GM19099 (cell line): ENCODE measurements around the gene GMDS.

Source experiments
- POLR2A ChIP-seq: IDR thresholded peaks from 3 replicates; pipeline ENCODE4 v1.6.1; 2011; ENCODE audit warnings: low read depth; ENCODE audit not compliant: insufficient read length; ENCODE audit errors: extremely low read depth

Gene GMDS

GRCh38 chr6:2182251-2182650 is 63.2 kb downstream of the GMDS start:
- no peak for TF ChIP-seq POLR2A

GRCh38 chr6:2181567-2181966 is 63.8 kb downstream of the GMDS start:
- TF ChIP-seq POLR2A, result no peak

DNA sequence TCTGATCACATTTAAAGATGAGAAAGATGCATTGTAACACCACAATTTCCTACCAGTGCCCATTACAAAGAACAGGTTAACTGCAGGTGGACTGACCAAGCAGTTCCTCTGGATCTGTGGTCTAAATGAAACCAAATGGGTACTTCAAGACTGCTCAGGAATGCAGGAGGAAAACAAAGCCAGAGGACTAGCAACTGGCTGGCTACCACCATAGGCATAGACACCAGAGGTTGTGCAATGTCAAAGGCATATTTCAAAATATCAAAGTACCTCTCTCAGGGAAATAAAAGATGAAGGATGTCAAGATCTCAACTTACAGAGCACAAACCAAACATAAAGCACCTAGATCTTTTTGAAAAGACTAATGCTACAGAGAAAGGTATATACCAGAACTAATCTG is 65.5 kb downstream of the GMDS start:
- no peak for TF ChIP-seq POLR2A

- no peak for TF ChIP-seq POLR2A
These were observed 66.2 kb downstream of the GMDS start for GRCh38 chr6:2179241-2179640.

DNA sequence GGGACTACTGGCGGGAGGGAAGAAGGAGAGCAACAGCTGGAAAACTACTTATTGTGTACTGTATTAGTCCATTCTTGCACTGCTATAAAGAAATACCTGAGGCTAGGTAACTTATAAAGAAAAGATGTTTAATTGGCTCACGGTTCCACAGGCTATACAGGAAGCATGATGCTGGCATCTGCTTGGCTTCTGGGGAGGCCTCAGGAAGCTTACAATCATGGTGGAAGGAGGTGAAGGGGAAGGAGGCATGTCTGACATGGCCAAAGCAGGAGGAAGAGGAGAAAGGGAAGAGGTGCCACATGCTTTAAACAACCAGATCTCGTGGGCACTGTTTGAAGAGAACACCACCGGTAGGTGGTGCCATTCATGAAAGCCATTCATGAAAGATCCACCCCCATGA is 67.3 kb downstream of the GMDS start:
- no peak for TF ChIP-seq POLR2A

- TF ChIP-seq POLR2A, result no peak
These were observed 69.6 kb downstream of the GMDS start for GRCh38 chr6:2175825-2176224.

- no peak for TF ChIP-seq POLR2A
These were observed 72.0 kb downstream of the GMDS start for GRCh38 chr6:2173203-2173961.

GRCh38 chr6:2171728-2172127 is 73.7 kb downstream of the GMDS start:
- no peak for TF ChIP-seq POLR2A

- TF ChIP-seq POLR2A, result no peak
These were observed 76.9 kb downstream of the GMDS start for GRCh38 chr6:2168480-2168879.

- TF ChIP-seq POLR2A, result no peak
These were observed 78.7 kb downstream of the GMDS start for GRCh38 chr6:2166717-2167116.

GRCh38 chr6:2165286-2165685 is 80.1 kb downstream of the GMDS start:
- no peak for TF ChIP-seq POLR2A

GRCh38 chr6:2164481-2164880 is 80.9 kb downstream of the GMDS start:
- no peak for TF ChIP-seq POLR2A

- TF ChIP-seq POLR2A, result no peak
These were observed 83.3 kb downstream of the GMDS start for GRCh38 chr6:2162079-2162445.

- TF ChIP-seq POLR2A, result no peak
These were observed 86.7 kb downstream of the GMDS start for GRCh38 chr6:2158596-2159271.

DNA sequence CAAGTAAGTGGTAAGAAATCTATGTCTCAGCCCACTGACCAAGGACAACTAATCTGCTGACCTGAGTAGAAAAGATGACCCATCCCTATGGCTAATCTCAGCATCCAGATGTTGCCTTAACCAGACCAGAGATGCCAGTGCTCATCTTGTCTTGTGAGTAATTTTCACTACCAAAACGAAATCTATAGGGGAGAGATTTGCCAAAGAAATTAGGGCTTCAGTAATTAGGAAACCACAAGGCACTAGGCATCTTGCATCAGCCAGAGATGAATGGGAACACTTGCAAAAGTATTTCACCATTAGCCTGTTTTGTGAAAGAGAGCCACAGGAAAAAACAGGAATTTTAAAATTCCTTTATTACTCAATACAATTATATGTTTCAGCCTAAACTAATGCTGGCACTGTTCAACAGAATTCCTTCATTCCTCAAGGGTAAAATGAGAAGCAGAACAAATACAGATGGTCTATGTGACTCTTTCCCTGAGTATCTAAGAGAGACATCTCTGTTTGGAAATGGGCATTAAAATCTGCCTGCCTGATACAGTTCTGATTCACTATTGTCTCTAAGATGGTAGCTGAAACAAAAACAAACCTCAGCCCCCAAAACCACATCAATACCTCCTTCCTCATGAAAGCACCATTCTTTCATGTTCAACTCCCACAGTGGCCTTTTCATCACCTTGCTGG is 87.8 kb downstream of the GMDS start:
- TF ChIP-seq POLR2A, result no peak

DNA sequence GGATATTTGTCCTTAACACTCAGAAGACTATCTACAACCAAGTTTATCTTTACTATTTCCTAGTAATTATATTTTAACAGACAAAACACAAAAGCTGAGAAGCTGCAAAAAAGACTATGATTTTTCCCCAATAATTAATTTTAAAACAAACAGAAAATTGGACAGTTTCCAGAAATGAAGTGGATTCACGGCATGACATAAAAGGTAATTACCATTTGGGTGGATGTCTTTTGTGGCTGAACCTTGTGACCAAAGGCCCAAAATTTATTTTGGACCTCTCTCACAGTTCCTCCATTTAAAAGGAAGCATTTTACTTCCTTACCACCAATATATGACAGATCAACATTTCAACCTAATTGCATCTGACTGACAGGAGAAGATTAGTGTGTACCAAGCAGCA is 90.2 kb downstream of the GMDS start:
- no peak for TF ChIP-seq POLR2A

GRCh38 chr6:2149361-2150006 is 95.9 kb downstream of the GMDS start:
- TF ChIP-seq POLR2A, result no peak
